ENCODE results near the gene TTI1.

TTI1 gene

GRCh38 chr20:38066969-38067716 lies 33.9 kb upstream of the TTI1 start:
- TF ChIP-seq REST (IDR thresholded peaks at IDR 0.05; ENCODE audit: low read depth) (no peak), TEAD4 (IDR thresholded peaks at IDR 0.05) (no peak), NFIC (IDR thresholded peaks at IDR 0.05) (no peak), MAX (IDR thresholded peaks at IDR 0.05) (no peak), FOXM1 (IDR thresholded peaks at IDR 0.05; ENCODE audit: borderline replicate concordance, low read depth) (no peak), RAD21 (IDR thresholded peaks at IDR 0.05; ENCODE audit: low read depth) (no peak), CREB1 (IDR thresholded peaks at IDR 0.05; ENCODE audit: low read depth) (no peak), TAF1 (IDR thresholded peaks at IDR 0.05; ENCODE audit: low read depth) (no peak), YY1 (IDR thresholded peaks at IDR 0.05; ENCODE audit: low read depth) (no peak), EGR1 (IDR thresholded peaks at IDR 0.05) (no peak), TCF12 (IDR thresholded peaks at IDR 0.05; ENCODE audit: low read depth) (no peak), EP300 (IDR thresholded peaks at IDR 0.05; ENCODE audit: borderline replicate concordance) (no peak), ZBTB7A (IDR thresholded peaks at IDR 0.05; ENCODE audit: low read depth) (no peak), CEBPB (IDR thresholded peaks at IDR 0.05) (no peak), USF1 (IDR thresholded peaks at IDR 0.05) (no peak)

- no peak for TF ChIP-seq FOXM1 (IDR thresholded peaks at IDR 0.05; ENCODE audit: borderline replicate concordance, low read depth)
- TF ChIP-seq CREB1 (IDR thresholded peaks at IDR 0.05; ENCODE audit: low read depth), result no peak
- no peak for TF ChIP-seq TCF12 (IDR thresholded peaks at IDR 0.05; ENCODE audit: low read depth)
- TF ChIP-seq REST (IDR thresholded peaks at IDR 0.05; ENCODE audit: low read depth), result no peak
- no peak for TF ChIP-seq TEAD4 (IDR thresholded peaks at IDR 0.05)
- no peak for TF ChIP-seq EGR1 (IDR thresholded peaks at IDR 0.05)
- no peak for TF ChIP-seq YY1 (IDR thresholded peaks at IDR 0.05; ENCODE audit: low read depth)
- TF ChIP-seq RAD21 (IDR thresholded peaks at IDR 0.05; ENCODE audit: low read depth), result no peak
- TF ChIP-seq USF1 (IDR thresholded peaks at IDR 0.05), result no peak
- TF ChIP-seq TAF1 (IDR thresholded peaks at IDR 0.05; ENCODE audit: low read depth), result no peak
- no peak for TF ChIP-seq CEBPB (IDR thresholded peaks at IDR 0.05)
Observed at GRCh38 chr20:38065764-38066375, 32.6 kb upstream of the TTI1 start.

GRCh38 chr20:38063911-38064530 lies 30.8 kb upstream of the TTI1 start:
- TF ChIP-seq YY1 (IDR thresholded peaks at IDR 0.05; ENCODE audit: low read depth) (no peak), REST (IDR thresholded peaks at IDR 0.05; ENCODE audit: low read depth) (no peak), EP300 (IDR thresholded peaks at IDR 0.05; ENCODE audit: borderline replicate concordance) (no peak), NFIC (IDR thresholded peaks at IDR 0.05) (no peak), USF1 (IDR thresholded peaks at IDR 0.05) (no peak), ZBTB7A (IDR thresholded peaks at IDR 0.05; ENCODE audit: low read depth) (no peak), RAD21 (IDR thresholded peaks at IDR 0.05; ENCODE audit: low read depth) (no peak), TEAD4 (IDR thresholded peaks at IDR 0.05) (no peak), CEBPB (IDR thresholded peaks at IDR 0.05) (no peak), TCF12 (IDR thresholded peaks at IDR 0.05; ENCODE audit: low read depth) (no peak), CREB1 (IDR thresholded peaks at IDR 0.05; ENCODE audit: low read depth) (no peak), EGR1 (IDR thresholded peaks at IDR 0.05) (no peak), TAF1 (IDR thresholded peaks at IDR 0.05; ENCODE audit: low read depth) (no peak), FOXM1 (IDR thresholded peaks at IDR 0.05; ENCODE audit: borderline replicate concordance, low read depth) (no peak)

Measured in Ishikawa (cell line).